H1 (cell line): ENCODE measurements around the gene HMGA1. TPM values are rescaled to one million over a fixed set of nuclear protein-coding genes. Genes with fewer than 3 reads are reported as not detected.

Experiments
- CTCF ChIA-PET: fragments of 300-600 bp; sonication (Branson Sonifier 250); formaldehyde crosslinking; loops from one replicate; lab custom pipeline; 2021; ENCODE audit not compliant: partially characterized antibody; lab: Charles Lee
- POLR2A ChIA-PET: fragments of 300-600 bp; sonication (Branson Sonifier 250); formaldehyde crosslinking; loops from one replicate; lab custom pipeline; 2021; ENCODE audit warnings: inconsistent platforms; ENCODE audit not compliant: partially characterized antibody; lab: Charles Lee
- DNase-seq, 2 experiments: peaks; one replicate each; pipeline versions ENCODE4 v3.0.0 to v3.0.0-alpha.2; 2010 to 2022; ENCODE audit warnings: low spot score in 2 of 2, low read depth in 1 of 2, mixed read lengths in 1 of 2
- FAIRE-seq: peaks from 2 replicates; lab custom pipeline; 2011; peaks lifted over from hg19 to GRCh38; lab: Jason Lieb, UNC
- H2AFZ ChIP-seq: 2 replicates; pipeline ENCODE4 v1.8.1; 2012; ENCODE audit warnings: low read length, inconsistent platforms
- H2AK5ac ChIP-seq: 2 replicates; pipeline ENCODE4 v1.6.1; 2013; ENCODE audit warnings: low read depth, low read length
- H2BK120ac ChIP-seq: replicated peaks from 2 replicates; pipeline ENCODE3; 2013; ENCODE audit warnings: low read depth, low read length, inconsistent platforms
- H2BK12ac ChIP-seq: 2 replicates; pipeline ENCODE4 v1.6.1; 2013; ENCODE audit warnings: low read depth, low read length
- H2BK15ac ChIP-seq: 2 replicates; pipeline ENCODE4 v1.6.1; 2013; ENCODE audit warnings: low read length
- H2BK20ac ChIP-seq: 2 replicates; pipeline ENCODE4 v1.6.1; 2013; ENCODE audit warnings: low read length
- H2BK5ac ChIP-seq: 2 replicates; pipeline ENCODE4 v1.6.1; 2013; ENCODE audit warnings: low read depth, low read length
- H3K14ac ChIP-seq: 2 replicates; pipeline ENCODE4 v1.6.1; 2013; ENCODE audit warnings: inconsistent platforms; ENCODE audit not compliant: insufficient read length
- H3K18ac ChIP-seq: 2 replicates; pipeline ENCODE4 v1.6.1; 2013; ENCODE audit warnings: low read length; ENCODE audit errors: extremely low read depth
- H3K23ac ChIP-seq: 2 replicates; pipeline ENCODE4 v1.6.1; 2013; ENCODE audit warnings: inconsistent platforms; ENCODE audit not compliant: insufficient read length
- H3K23me2 ChIP-seq: 2 replicates; pipeline ENCODE4 v1.6.1; 2013; ENCODE audit warnings: low read depth, low read length
- H3K27ac ChIP-seq: 2 replicates; pipeline ENCODE4 v1.6.1; 2011; ENCODE audit warnings: low read depth, low read length, inconsistent platforms
- H3K27me3 ChIP-seq, 4 experiments: replicated peaks in 1 of 4; 1 replicate in 1 of 4; 2 replicates in 3 of 4; pipeline versions ENCODE4 v1.6.1 to v1.8.1; 2011 to 2013; ENCODE audit warnings: low read length in 3 of 4, mild to moderate bottlenecking in 3 of 4, inconsistent platforms in 2 of 4, mixed read lengths in 2 of 4, moderate library complexity in 1 of 4; ENCODE audit not compliant: control insufficient read depth in 3 of 4, insufficient read depth in 3 of 4; ENCODE audit errors: extremely low read depth in 1 of 4
- H3K36me3 ChIP-seq, 4 experiments: 2 replicates each; pipeline versions ENCODE4 v1.6.1 to v1.8.1; 2011 to 2013; ENCODE audit warnings: mild to moderate bottlenecking in 4 of 4, low read length in 3 of 4, moderate library complexity in 2 of 4, control low read depth in 1 of 4, inconsistent platforms in 1 of 4; ENCODE audit not compliant: insufficient read depth in 4 of 4, control insufficient read depth in 2 of 4
- H3K4ac ChIP-seq: replicated peaks from 2 replicates; pipeline ENCODE3; 2013; ENCODE audit warnings: low read length, low read depth, mixed read lengths, inconsistent platforms; ENCODE audit not compliant: insufficient read length
- H3K4me1 ChIP-seq, 4 experiments: replicated peaks in 1 of 4; 1 replicate in 1 of 4; 2 replicates in 3 of 4; pipeline versions ENCODE4 v1.6.1 to v1.8.1; 2011 to 2013; ENCODE audit warnings: low read length in 3 of 4, inconsistent platforms in 2 of 4, mixed read lengths in 1 of 4; ENCODE audit not compliant: insufficient read depth in 4 of 4, control insufficient read depth in 3 of 4
- H3K4me2 ChIP-seq, 2 experiments: 2 replicates each; pipeline versions ENCODE4 v1.6.1 to v1.8.1; 2011 to 2013; ENCODE audit warnings: low read depth in 2 of 2, low read length in 2 of 2, control low read depth in 1 of 2, inconsistent platforms in 1 of 2, mild to moderate bottlenecking in 1 of 2; ENCODE audit not compliant: insufficient read depth in 1 of 2
- H3K4me3 ChIP-seq, 4 experiments: fragments of 200-600, 300-600 bp in 1 of 4; sonication (generic), shearing (Covaris generic), sonication (Bioruptor Twin) in 1 of 4; 2 replicates each; pipeline versions ENCODE4 v1.5.1 to v1.8.1; 2011 to 2016; ENCODE audit warnings: low read length in 4 of 4, low read depth in 3 of 4, control low read depth in 2 of 4, inconsistent platforms in 2 of 4, mild to moderate bottlenecking in 2 of 4, mixed read lengths in 1 of 4, moderate library complexity in 1 of 4; ENCODE audit not compliant: insufficient read depth in 2 of 4; ENCODE audit errors: extremely low read depth in 1 of 4
- H3K56ac ChIP-seq: replicated peaks from 2 replicates; pipeline ENCODE3; 2013; ENCODE audit warnings: low read depth, mild to moderate bottlenecking, mixed read lengths, low read length, inconsistent platforms; ENCODE audit not compliant: insufficient read length
- H3K79me1 ChIP-seq: 2 replicates; pipeline ENCODE4 v1.6.1; 2013; ENCODE audit warnings: low read depth, low read length, control low read depth
- H3K79me2 ChIP-seq, 2 experiments: 2 replicates each; pipeline versions ENCODE4 v1.6.1 to v1.8.1; 2012 to 2013; ENCODE audit warnings: low read length in 2 of 2, mild to moderate bottlenecking in 2 of 2, inconsistent platforms in 1 of 2; ENCODE audit not compliant: insufficient read depth in 2 of 2, control insufficient read depth in 1 of 2
- H3K9ac ChIP-seq, 4 experiments: replicated peaks in 1 of 4; 1 replicate in 1 of 4; 2 replicates in 3 of 4; pipeline versions ENCODE4 v1.6.1 to v1.8.1; 2011 to 2013; ENCODE audit warnings: low read depth in 3 of 4, low read length in 3 of 4, control low read depth in 2 of 4, mild to moderate bottlenecking in 2 of 4, moderate library complexity in 2 of 4, inconsistent platforms in 1 of 4; ENCODE audit errors: extremely low read depth in 1 of 4
- H3K9me3 ChIP-seq, 2 experiments: 2 replicates each; pipeline versions ENCODE4 v1.6.1 to v1.8.1; 2012 to 2013; ENCODE audit warnings: mild to moderate bottlenecking in 2 of 2, moderate library complexity in 2 of 2, control low read depth in 1 of 2, inconsistent platforms in 1 of 2, low read depth in 1 of 2, low read length in 1 of 2, mixed read lengths in 1 of 2; ENCODE audit not compliant: insufficient read depth in 2 of 2
- H4K20me1 ChIP-seq, 2 experiments: replicated peaks in 1 of 2; 2 replicates each; pipeline versions ENCODE3 to v1.8.1; 2011 to 2013; ENCODE audit warnings: inconsistent platforms in 2 of 2, low read length in 2 of 2, mild to moderate bottlenecking in 1 of 2; ENCODE audit not compliant: insufficient read depth in 2 of 2, control insufficient read depth in 1 of 2
- H4K5ac ChIP-seq: 2 replicates; pipeline ENCODE4 v1.6.1; 2013; ENCODE audit warnings: low read length, low read depth, mixed read lengths, inconsistent platforms; ENCODE audit not compliant: insufficient read length
- H4K8ac ChIP-seq: 2 replicates; pipeline ENCODE4 v1.8.0; 2013; ENCODE audit warnings: mild to moderate bottlenecking, moderate library complexity, low read length, inconsistent platforms; ENCODE audit not compliant: insufficient read depth; ENCODE audit errors: extremely low read depth
- H4K91ac ChIP-seq: replicated peaks from 2 replicates; pipeline ENCODE3; 2013; ENCODE audit warnings: low read length, mixed read lengths, inconsistent platforms; ENCODE audit not compliant: insufficient read length
- ATF2 ChIP-seq: IDR thresholded peaks from 2 replicates; pipeline ENCODE4 v1.6.1; 2012; ENCODE audit warnings: low read length, inconsistent platforms
- BACH1 ChIP-seq: IDR thresholded peaks from 2 replicates; pipeline ENCODE4 v1.6.1; 2012; ENCODE audit warnings: low read length, improper control_type of control experiment
- CBX5 ChIP-seq: fragments of 300-800, 300-1000 bp; sonication (generic); IDR thresholded peaks from 2 replicates; pipeline ENCODE4 v1.7.1; 2016; ENCODE audit warnings: antibody characterized with exemption, low read length, low read depth
- HDAC2 ChIP-seq, 2 experiments: fragments of 300-600 bp in 1 of 2; sonication (generic) in 1 of 2; IDR thresholded peaks; 2 replicates each; pipeline ENCODE4 v1.6.1; 2011 to 2012; ENCODE audit warnings: low read depth in 2 of 2, low read length in 2 of 2, mild to moderate bottlenecking in 2 of 2, moderate library complexity in 2 of 2, borderline replicate concordance in 1 of 2, inconsistent platforms in 1 of 2
- HDAC6 ChIP-seq: IDR thresholded peaks from one replicate; pipeline ENCODE4 v1.7.1; 2012; ENCODE audit warnings: low read depth, mild to moderate bottlenecking, inconsistent platforms, low read length, moderate library complexity
- JUN ChIP-seq: IDR thresholded peaks from 2 replicates; pipeline ENCODE4 v1.6.1; 2011; ENCODE audit warnings: low read depth, mild to moderate bottlenecking, improper control_type of control experiment, low read length
- MAX ChIP-seq: IDR thresholded peaks from 2 replicates; pipeline ENCODE4 v1.6.1; 2012; ENCODE audit warnings: inconsistent platforms
- RFX5 ChIP-seq: IDR thresholded peaks from 2 replicates; pipeline ENCODE4 v1.6.1; 2011; ENCODE audit warnings: low read depth, low read length, improper control_type of control experiment, borderline replicate concordance
- RXRA ChIP-seq: IDR thresholded peaks from 2 replicates; pipeline ENCODE4 v1.6.1; 2011; ENCODE audit warnings: low read depth, mild to moderate bottlenecking, low read length, moderate library complexity; ENCODE audit not compliant: insufficient read depth
- SIN3A ChIP-seq, 2 experiments: IDR thresholded peaks in 1 of 2; conservative IDR thresholded peaks in 1 of 2; 2 replicates each; pipeline ENCODE4 v1.6.1; 2011 to 2012; ENCODE audit warnings: low read length in 2 of 2, improper control_type of control experiment in 1 of 2, low read depth in 1 of 2, mild to moderate bottlenecking in 1 of 2
- SP2 ChIP-seq: IDR thresholded peaks from 2 replicates; pipeline ENCODE4 v1.6.1; 2012; ENCODE audit warnings: mild to moderate bottlenecking, low read length, inconsistent platforms
- WGBS, 2 experiments: shearing (Covaris generic) in 1 of 2; methylation state at CpG; one replicate each; pipeline versions ENCODE4 v1.1.6 to v1.1.7; 2013 to 2015; ENCODE audit warnings: low lambda C conversion rate in 2 of 2, mixed read lengths in 2 of 2, inconsistent platforms in 1 of 2, low coverage in 1 of 2, missing lambda C conversion rate in 1 of 2; ENCODE audit not compliant: insufficient replicate concordance in 2 of 2, insufficient coverage in 1 of 2, insufficient read length in 1 of 2; ENCODE audit errors: extremely low coverage in 1 of 2, missing lambda C conversion rate in 1 of 2; 5-methylcytosine and 5-hydroxymethylcytosine counted together
- polyA plus RNA-seq, 7 experiments: library from polyadenylated mRNA; depleted of rRNA in 3 of 7; stranded (reverse) in 5 of 7; unstranded in 2 of 7; fragments of >200 nt in 5 of 7; fragments of 200-250 nt in 2 of 7; gene quantifications; 1 replicate in 5 of 7; 2 replicates in 1 of 7; 4 replicates in 1 of 7; pipeline versions ENCODE4 v1.2.1 to v1.2.3, GENCODE V29; 2011 to 2013; ENCODE audit warnings: missing spikeins in 2 of 7, mixed read lengths in 2 of 7
- total RNA-seq: library from RNA; stranded (reverse); fragmentation: NEBNext Ultra II Directional; extraction: Animal tissue kit (Norgen Biotek cat#: 25700); gene quantifications from 2 replicates; pipeline ENCODE4 v1.2.1, GENCODE V29; 2021

Gene HMGA1
- total and polyA plus RNA-seq, 2 of the 8 experiments (the other 6 are each of a cell fraction or from before 2014, with no cell fraction given): 1,557 to 2,636 TPM

- 96% methylated on average over 4 of the region's 4 CpGs; no CpG with 5 or more reads in 1 of the 2 experiments for WGBS, 2 experiments
- H2AFZ ChIP-seq: no peak overlapping the region
- no peak overlapping the region for H4K8ac ChIP-seq
- no peak overlapping the region for H3K27ac ChIP-seq
- H2BK5ac ChIP-seq: no peak overlapping the region
- H2BK15ac ChIP-seq: no peak overlapping the region
- H3K27me3 ChIP-seq: no peaks in the 10 kb centered on the region
- CTCF ChIA-PET: no interaction called here
- H2BK12ac ChIP-seq: no peak overlapping the region
- H3K79me1 ChIP-seq: no peaks in the 10 kb centered on the region
- no peaks in the 10 kb centered on the region for H3K4me1 ChIP-seq
- H2AK5ac ChIP-seq: no peak overlapping the region
- H3K56ac ChIP-seq: no peak overlapping the region
- no peaks in the 10 kb centered on the region for H3K79me2 ChIP-seq
- no peak overlapping the region for H3K18ac ChIP-seq
- DNase-seq (no peak), FAIRE-seq (no peak)
- H3K4me3 ChIP-seq: no peak overlapping the region
- H2BK20ac ChIP-seq: no peak overlapping the region
- no peak overlapping the region for H4K5ac ChIP-seq
- H3K9ac ChIP-seq: no peak overlapping the region
- H4K91ac ChIP-seq: no peak overlapping the region
- no peak overlapping the region for H3K23ac ChIP-seq
- no peak overlapping the region for H3K4me2 ChIP-seq
- H3K4ac ChIP-seq: no peak overlapping the region
- H3K14ac ChIP-seq: no peak overlapping the region
- H3K36me3 ChIP-seq: peaks cover 0 to 6% (median 2%) of the 10 kb centered on the region in 4 experiments; a peak in 2 of 8 replicates
- no peaks in the 10 kb centered on the region for H4K20me1 ChIP-seq
- no peaks in the 10 kb centered on the region for H3K9me3 ChIP-seq
- POLR2A ChIA-PET: no interaction called here
- H3K23me2 ChIP-seq: no peaks in the 10 kb centered on the region
- no peak overlapping the region for H2BK120ac ChIP-seq
- no peak for TF ChIP-seq BACH1
- no peak for TF ChIP-seq HDAC2 (IDR thresholded peaks at IDR 0.05; ENCODE audit: borderline replicate concordance in 1 of 2, low read depth in 2 of 2, low read length in 2 of 2)
- TF ChIP-seq HDAC6: no peak
- TF ChIP-seq ATF2: no peak
- no peak for TF ChIP-seq JUN
- no peak for TF ChIP-seq MAX
- TF ChIP-seq RXRA: no peak
- no peak for TF ChIP-seq RFX5
- no peak for TF ChIP-seq CBX5
- TF ChIP-seq SIN3A (conservative IDR thresholded peaks at IDR 0.05 in 1 of 2, IDR thresholded peaks at IDR 0.05 in 1 of 2; ENCODE audit: low read depth in 1 of 2, low read length in 2 of 2): no peak
- TF ChIP-seq SP2: no peak
Measured at GRCh38 chr6:34285448-34286164, 48.9 kb downstream of the HMGA1 start.
